ENCODE measurements around the gene SYCE3. TPM values are rescaled to one million over a fixed set of nuclear protein-coding genes. Genes with fewer than 3 reads are reported as not detected.

Gene SYCE3
- total and polyA plus RNA-seq, 9 of the 15 experiments (the other 6 are each of a cell fraction or from before 2014, with no cell fraction given) = 0.56 TPM; not detected in 8

DNA sequence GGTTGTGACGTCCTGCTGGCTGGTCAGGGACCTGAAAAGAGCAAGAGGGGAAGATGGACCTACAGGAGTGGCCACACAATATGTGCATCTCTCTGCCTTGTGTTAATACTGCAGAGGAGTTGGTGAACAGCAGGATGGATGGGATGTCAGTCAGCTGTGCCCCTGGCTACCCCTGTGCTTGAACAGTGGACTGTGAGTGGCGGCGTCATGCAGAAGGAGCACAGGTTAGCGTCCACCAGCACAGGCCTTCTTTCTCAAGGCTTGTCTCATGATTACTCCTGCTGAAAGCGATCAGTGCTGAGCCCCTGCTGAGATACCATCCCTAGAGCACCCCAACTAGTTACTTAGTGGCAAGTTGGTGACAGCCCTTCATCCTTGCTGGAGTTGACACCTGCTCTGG lies 23.7 kb upstream of the SYCE3 start:
- BruUV-seq (replicated peaks) = no TSS peak
- ATAC-seq (no peak), DNase-seq (ENCODE audit: extremely low read depth in 1 of 4, low spot score in 3 of 4) (no peak), FAIRE-seq (no peak)
- Histone ChIP-seq H3K9ac (ENCODE audit: insufficient read depth in 1 of 2, low read depth in 2 of 2, low read length in 2 of 2) (no peak overlapping the region), H3K4me3 (no peak overlapping the region), H4K20me1 (replicated peaks; ENCODE audit: control insufficient read depth, insufficient read depth, low read length) (no peaks in the 10 kb centered on the region), H3K79me2 (ENCODE audit: control insufficient read depth, insufficient read depth, low read length) (peaks cover 6% of the 10 kb centered on the region; the same call in 2 of the 3 replicates), H3K27me3 (ENCODE audit: control insufficient read depth in 2 of 2, insufficient read depth in 2 of 2, low read length in 2 of 2) (peaks cover 0 to 4% of the 10 kb centered on the region in 2 experiments; a peak in 2 of 5 replicates), H2AFZ (ENCODE audit: low read depth, low read length) (no peak overlapping the region), H3K4me2 (ENCODE audit: insufficient read depth, low read length) (peak overlapping the region; percentile 55; the same call in 1 of the 2 replicates), H3K27ac (ENCODE audit: extremely low read depth, low read depth, low read length) (no peak overlapping the region), H3K9me3 (replicated peaks; ENCODE audit: control insufficient read depth, insufficient read depth, low read depth, low read length) (no peaks in the 10 kb centered on the region), H3K36me3 (ENCODE audit: control insufficient read depth, insufficient read depth, low read length) (no peaks in the 10 kb centered on the region), H3K4me1 (replicated peaks in 1 of 2; ENCODE audit: control insufficient read depth in 2 of 2, insufficient read depth in 2 of 2, low read length in 2 of 2) (peaks cover 15 to 18% of the 10 kb centered on the region in 2 experiments; a peak in 4 of 5 replicates), H3K9me1 (ENCODE audit: control insufficient read depth, insufficient read depth, low read length) (no peaks in the 10 kb centered on the region)
- in situ Hi-C loops (cut with MboI) = no loop called here
- ChIA-PET POLR2A (interaction anchor here (2.7 kb wide), 1 partner anchor 20 kb away, joined by 8 read pairs; no protein-coding TSS in a partner anchor), CTCF (ENCODE audit: low intra/inter-chr PET ratio) (no interaction called here)
- intact Hi-C loops (cut with micrococcal nuclease) = no loop called here
- 32% methylated on average over 5 of the region's 5 CpGs for WGBS (ENCODE audit: insufficient coverage, low coverage, missing lambda C conversion rate)
- TF ChIP-seq, protein P1, sequence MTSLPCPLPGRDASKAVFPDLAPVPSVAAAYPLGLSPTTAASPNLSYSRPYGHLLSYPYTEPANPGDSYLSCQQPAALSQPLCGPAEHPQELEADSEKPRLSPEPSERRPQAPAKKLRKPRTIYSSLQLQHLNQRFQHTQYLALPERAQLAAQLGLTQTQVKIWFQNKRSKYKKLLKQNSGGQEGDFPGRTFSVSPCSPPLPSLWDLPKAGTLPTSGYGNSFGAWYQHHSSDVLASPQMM (CRISPR knock-in tag; IDR thresholded peaks at IDR 0.05) = no peak
- TF ChIP-seq, protein P2, sequence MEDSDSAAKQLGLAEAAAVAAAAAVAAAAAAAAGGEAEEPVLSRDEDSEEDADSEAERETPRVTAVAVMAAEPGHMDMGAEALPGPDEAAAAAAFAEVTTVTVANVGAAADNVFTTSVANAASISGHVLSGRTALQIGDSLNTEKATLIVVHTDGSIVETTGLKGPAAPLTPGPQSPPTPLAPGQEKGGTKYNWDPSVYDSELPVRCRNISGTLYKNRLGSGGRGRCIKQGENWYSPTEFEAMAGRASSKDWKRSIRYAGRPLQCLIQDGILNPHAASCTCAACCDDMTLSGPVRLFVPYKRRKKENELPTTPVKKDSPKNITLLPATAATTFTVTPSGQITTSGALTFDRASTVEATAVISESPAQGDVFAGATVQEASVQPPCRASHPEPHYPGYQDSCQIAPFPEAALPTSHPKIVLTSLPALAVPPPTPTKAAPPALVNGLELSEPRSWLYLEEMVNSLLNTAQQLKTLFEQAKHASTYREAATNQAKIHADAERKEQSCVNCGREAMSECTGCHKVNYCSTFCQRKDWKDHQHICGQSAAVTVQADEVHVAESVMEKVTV (CRISPR knock-in tag; IDR thresholded peaks at IDR 0.05) = no peak
- TF ChIP-seq EGR1 (conservative IDR thresholded peaks at IDR 0.05) = no peak
- TF ChIP-seq NEUROD1 (IDR thresholded peaks at IDR 0.05; ENCODE audit: borderline replicate concordance, low read depth, low read length, partially characterized antibody) = no peak
- no peak for TF ChIP-seq UBTF (IDR thresholded peaks at IDR 0.05; ENCODE audit: borderline replicate concordance in 1 of 2, low read depth in 2 of 2, low read length in 2 of 2)
- TF ChIP-seq RAD51 (IDR thresholded peaks at IDR 0.05; ENCODE audit: borderline replicate concordance, low read depth) = no peak
- TF ChIP-seq, protein P3, sequence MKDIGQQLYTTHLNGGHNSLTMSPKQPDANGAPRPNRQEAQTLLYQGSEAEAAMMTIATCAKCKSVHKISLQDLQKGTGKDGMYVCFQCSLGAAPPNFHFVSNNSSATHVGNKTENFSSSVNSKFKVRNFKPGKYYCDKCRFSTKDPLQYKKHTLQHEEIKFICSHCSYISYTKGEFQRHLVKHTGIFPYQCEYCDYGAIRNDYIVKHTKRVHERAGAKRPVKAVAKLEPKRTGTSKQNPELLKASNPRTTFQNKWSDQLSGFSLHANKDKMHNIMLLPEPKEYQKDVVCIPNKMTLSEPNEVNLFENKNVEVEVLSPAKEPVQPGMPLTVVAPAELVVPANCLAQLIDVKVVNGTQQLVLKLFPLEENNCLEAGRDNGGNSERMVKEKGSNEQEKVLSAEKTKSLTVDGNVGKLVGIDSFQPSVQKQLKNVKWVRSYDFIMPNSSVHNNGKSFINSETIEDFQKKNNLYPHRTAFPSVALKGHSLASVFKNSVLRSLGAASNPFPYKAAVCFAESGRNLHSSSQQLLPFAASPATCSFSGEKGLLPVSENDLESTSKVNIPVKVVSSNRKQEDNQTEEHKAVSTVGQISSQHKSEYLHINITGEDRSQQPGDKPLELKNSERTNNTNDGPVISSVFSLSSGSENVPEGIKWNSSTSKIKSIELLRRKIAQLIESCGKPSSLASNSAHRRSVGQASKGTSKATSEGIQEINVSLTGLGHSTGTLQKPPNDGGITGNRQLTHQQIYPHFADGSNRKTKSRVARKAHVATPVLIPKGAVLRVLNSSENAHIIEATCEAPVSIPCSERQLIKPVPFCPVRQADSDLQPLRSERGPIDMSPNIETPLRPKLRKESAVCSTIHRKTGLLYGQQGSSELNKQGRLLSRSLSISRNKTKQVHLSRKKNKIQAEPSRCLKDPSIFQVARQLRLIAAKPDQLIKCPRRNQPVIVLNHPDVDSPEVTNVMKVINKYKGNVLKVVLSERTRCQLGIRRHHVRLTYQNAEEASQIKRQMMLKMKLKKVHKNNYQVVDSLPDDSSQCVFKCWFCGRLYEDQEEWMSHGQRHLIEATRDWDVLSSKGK (CRISPR knock-in tag; IDR thresholded peaks at IDR 0.05) = no peak
- no peak for TF ChIP-seq FIP1L1 (IDR thresholded peaks at IDR 0.05; ENCODE audit: low read depth, low read length, poor library complexity, severe bottlenecking)
- TF ChIP-seq RBBP5 (IDR thresholded peaks at IDR 0.05; ENCODE audit: borderline replicate concordance, insufficient read depth, low read length, poor library complexity, severe bottlenecking) = no peak
- no peak for TF ChIP-seq MEIS2 (IDR thresholded peaks at IDR 0.05; ENCODE audit: partially characterized antibody)
- TF ChIP-seq TRIM25 (IDR thresholded peaks at IDR 0.05; ENCODE audit: borderline replicate concordance) = no peak
- TF ChIP-seq ZKSCAN3 (CRISPR knock-in tag; IDR thresholded peaks at IDR 0.05) = no peak

Data from K562 (cell line).